Spleen (tissue), 7 donors: ENCODE data around the gene ANKRD60.

Source experiments
- CTCF ChIP-seq, 11 experiments: fragments of 200-600 bp in 7 of 11; fragments of 450-650 bp in 4 of 11; sonication (generic) in 4 of 11; IDR thresholded peaks in 8 of 11; conservative IDR thresholded peaks in 3 of 11; 1 replicate in 7 of 11; 2 replicates in 4 of 11; pipeline versions ENCODE4 v1.4.0 to v1.8.0; 2016 to 2021; ENCODE audit warnings: antibody characterized with exemption in 11 of 11, inconsistent platforms in 4 of 11, mild to moderate bottlenecking in 1 of 11
- POLR2A ChIP-seq, 3 donors: fragments of 450-650 bp; IDR thresholded peaks; one replicate each; pipeline ENCODE4 v1.5.1; 2017; ENCODE audit warnings: antibody characterized with exemption in 3 of 3, mild to moderate bottlenecking in 1 of 3
- POLR2AphosphoS5 ChIP-seq, 3 donors: sonication (generic); formaldehyde crosslinking; IDR thresholded peaks; one replicate each; pipeline ENCODE4 v1.5.1; 2017; ENCODE audit warnings: antibody characterized with exemption in 3 of 3
- donor health status: DM: no; HTN: no; CAD: no; lungs with moderate emphysema.
- donor health status: DM: no; HTN: no; CAD: no.
- donor health status: DM: no; HTN: no; CAD: no.

- TF ChIP-seq POLR2A (IDR thresholded peaks at IDR 0.05), result no peak
- peak; percentile 83 to 100 (median 96) for TF ChIP-seq CTCF (IDR thresholded peaks at IDR 0.05 in 8 of 11, conservative IDR thresholded peaks at IDR 0.05 in 3 of 11)
- peak in 2 of 3 donors; percentile 17 to 44 for TF ChIP-seq POLR2AphosphoS5 (IDR thresholded peaks at IDR 0.05)
Measured at GRCh38 chr20:58179432-58180099, 48.9 kb downstream of the ANKRD60 start.
